Hypothalamus (tissue), 51 donors: ENCODE measurements around the gene MYLIP.

Experiments
- DNase-seq, 51 donors: peaks; one replicate each; lab custom pipeline; 2025; lab: John Stamatoyannopoulos, UW

MYLIP gene

GRCh38 chr6:16136621-16137450 is 8.0 kb downstream of the MYLIP start:
- DNase-seq, result no peak

- no peak for DNase-seq
Observed at GRCh38 chr6:16137451-16137801, 8.5 kb downstream of the MYLIP start.

GRCh38 chr6:16139556-16139955 is 10.7 kb downstream of the MYLIP start:
- DNase-seq, result no peak

GRCh38 chr6:16140607-16141006 is 11.7 kb downstream of the MYLIP start:
- DNase-seq, result no peak

- DNase-seq, result no peak
Observed at GRCh38 chr6:16141514-16141913, 12.6 kb downstream of the MYLIP start.

GRCh38 chr6:16145038-16145437 is 16.2 kb downstream of the MYLIP start:
- DNase-seq, result peak in 1 of 51 donors; percentile 28

GRCh38 chr6:16146028-16146427 is 17.1 kb downstream of the MYLIP start:
- no peak for DNase-seq

- DNase-seq, result no peak
Observed at GRCh38 chr6:16146527-16146955, 17.7 kb downstream of the MYLIP start.

- DNase-seq, result no peak
Observed at GRCh38 chr6:16148498-16148897, 19.6 kb downstream of the MYLIP start.

GRCh38 chr6:16149305-16149704 is 20.4 kb downstream of the MYLIP start:
- no peak for DNase-seq

- DNase-seq, result no peak
Observed at GRCh38 chr6:16150098-16150497, 21.2 kb downstream of the MYLIP start.

GRCh38 chr6:16153211-16153820 is 24.4 kb downstream of the MYLIP start:
- DNase-seq, result peak in 17 of 51 donors; percentile 7 to 60 (median 34)

GRCh38 chr6:16154904-16155303 is 26.0 kb downstream of the MYLIP start:
- DNase-seq, result no peak

- DNase-seq, result no peak
Observed at GRCh38 chr6:16157492-16157891, 28.6 kb downstream of the MYLIP start.

- peak in 7 of 51 donors; percentile 2 to 25 (median 12) for DNase-seq
Observed at GRCh38 chr6:16157909-16158308, 29.0 kb downstream of the MYLIP start.

- peak in 34 of 51 donors; percentile 15 to 92 (median 51) for DNase-seq
Observed at GRCh38 chr6:16158943-16159557, 30.2 kb downstream of the MYLIP start.

GRCh38 chr6:16160794-16161193 is 31.9 kb downstream of the MYLIP start:
- DNase-seq, result no peak

- no peak for DNase-seq
Observed at GRCh38 chr6:16162003-16162402, 33.1 kb downstream of the MYLIP start.

GRCh38 chr6:16163066-16163465 is 34.2 kb downstream of the MYLIP start:
- no peak for DNase-seq

GRCh38 chr6:16163535-16164300 is 34.8 kb downstream of the MYLIP start:
- DNase-seq, result no peak

- no peak for DNase-seq
Observed at GRCh38 chr6:16165641-16166040, 36.8 kb downstream of the MYLIP start.
